OCI-LY1 (cell line): Measurements from ENCODE around the gene C16orf89.

Experiments used
- H2AFZ ChIP-seq: fragments of 200-600 bp; sonication (generic), shearing (Covaris generic); 2 replicates; pipeline ENCODE4 v1.6.0; 2014; ENCODE audit warnings: antibody characterized with exemption, mild to moderate bottlenecking, low read length
- H3F3A ChIP-seq: fragments of 200-600 bp; sonication (generic), shearing (Covaris generic); 2 replicates; pipeline ENCODE4 v1.6.0; 2014; ENCODE audit warnings: mild to moderate bottlenecking, antibody characterized with exemption, low read length, moderate library complexity; ENCODE audit not compliant: insufficient read depth
- H3K27ac ChIP-seq: fragments of 200-600 bp; sonication (generic); 2 replicates; pipeline ENCODE4 v1.5.1; 2014; ENCODE audit warnings: low read length, mixed run types, mild to moderate bottlenecking, low read depth; ENCODE audit not compliant: poor library complexity, severe bottlenecking
- H3K27me3 ChIP-seq: fragments of 200-600 bp; sonication (generic); 2 replicates; pipeline ENCODE4 v1.6.0; 2014; ENCODE audit warnings: antibody characterized with exemption, mild to moderate bottlenecking, low read length, moderate library complexity; ENCODE audit not compliant: insufficient read depth
- H3K36me3 ChIP-seq: fragments of 200-600 bp; sonication (generic); 2 replicates; pipeline ENCODE4 v1.6.1; 2014; ENCODE audit warnings: mild to moderate bottlenecking, antibody characterized with exemption, low read length, moderate library complexity, mixed read lengths; ENCODE audit not compliant: insufficient read depth
- H3K4me1 ChIP-seq: fragments of 200-600 bp; sonication (generic); 2 replicates; pipeline ENCODE4 v1.5.1; 2014; ENCODE audit warnings: mild to moderate bottlenecking, low read length, moderate library complexity; ENCODE audit not compliant: insufficient read depth, severe bottlenecking
- H3K4me2 ChIP-seq: fragments of 200-600 bp; sonication (generic), shearing (Covaris generic); 2 replicates; pipeline ENCODE4 v1.6.1; 2014; ENCODE audit warnings: low read length
- H3K4me3 ChIP-seq: fragments of 200-600 bp; sonication (generic); 2 replicates; pipeline ENCODE4 v1.5.1; 2014; ENCODE audit warnings: low read length, low read depth, mild to moderate bottlenecking, mixed read lengths; ENCODE audit not compliant: poor library complexity, severe bottlenecking
- H3K79me2 ChIP-seq: fragments of 200-600 bp; shearing (Covaris generic); 2 replicates; pipeline ENCODE4 v1.6.1; 2016; ENCODE audit warnings: mixed run types, low read length, mixed read lengths; ENCODE audit not compliant: insufficient read depth
- H3K9ac ChIP-seq: fragments of 200-600 bp; sonication (generic), shearing (Covaris generic); 2 replicates; pipeline ENCODE4 v1.6.1; 2014; ENCODE audit warnings: mild to moderate bottlenecking, low read length, mixed read lengths
- H3K9me2 ChIP-seq: fragments of 200-600 bp; sonication (generic), shearing (Covaris generic); 2 replicates; pipeline ENCODE4 v1.6.1; 2014; ENCODE audit warnings: low read depth, mild to moderate bottlenecking, low read length, mixed read lengths
- H3K9me3 ChIP-seq: fragments of 200-600 bp; shearing (Covaris generic); 2 replicates; pipeline ENCODE4 v1.6.1; 2014; ENCODE audit warnings: low read length, mixed read lengths
- H4K20me1 ChIP-seq: fragments of 200-600 bp; sonication (generic), shearing (Covaris generic); 2 replicates; pipeline ENCODE4 v1.6.0; 2016; ENCODE audit warnings: mild to moderate bottlenecking, low read length; ENCODE audit not compliant: insufficient read depth
- CTCF ChIP-seq: fragments of 200-600 bp; sonication (generic), shearing (Covaris generic); IDR thresholded peaks from 2 replicates; pipeline ENCODE4 v1.5.1; 2017; ENCODE audit warnings: mild to moderate bottlenecking, antibody characterized with exemption, low read length, moderate library complexity, mixed read lengths
- EZH2 ChIP-seq: fragments of 200-600 bp; sonication (generic), shearing (Covaris generic); IDR thresholded peaks from 2 replicates; pipeline ENCODE4 v1.8.0; 2017; ENCODE audit warnings: borderline replicate concordance, mixed run types, mild to moderate bottlenecking, antibody characterized with exemption, low read length, moderate library complexity, mixed read lengths

Gene C16orf89

GRCh38 chr16:5059386-5060072 is 6.2 kb downstream of the C16orf89 start:
- no peak overlapping the region for H2AFZ ChIP-seq
- H3F3A ChIP-seq = no peaks in the 10 kb centered on the region
- H3K36me3 ChIP-seq = no peaks in the 10 kb centered on the region
- H4K20me1 ChIP-seq = no peaks in the 10 kb centered on the region
- no peak overlapping the region for H3K4me2 ChIP-seq
- no peaks in the 10 kb centered on the region for H3K4me1 ChIP-seq
- H3K27ac ChIP-seq = no peak overlapping the region
- TF ChIP-seq EZH2 (no peak), CTCF (no peak)
- no peaks in the 10 kb centered on the region for H3K9me2 ChIP-seq
- H3K9ac ChIP-seq = no peak overlapping the region
- H3K9me3 ChIP-seq = no peaks in the 10 kb centered on the region
- no peaks in the 10 kb centered on the region for H3K27me3 ChIP-seq
- no peak overlapping the region for H3K4me3 ChIP-seq
- H3K79me2 ChIP-seq = no peaks in the 10 kb centered on the region

GRCh38 chr16:5058476-5058875 is 7.3 kb downstream of the C16orf89 start:
- Histone ChIP-seq H3K4me1 (no peaks in the 10 kb centered on the region), H2AFZ (no peak overlapping the region), H3K9me3 (no peaks in the 10 kb centered on the region), H3K36me3 (no peaks in the 10 kb centered on the region), H3K27me3 (no peaks in the 10 kb centered on the region), H4K20me1 (no peaks in the 10 kb centered on the region), H3K9ac (no peak overlapping the region), H3K4me2 (no peak overlapping the region), H3F3A (no peaks in the 10 kb centered on the region), H3K79me2 (no peaks in the 10 kb centered on the region), H3K27ac (no peak overlapping the region), H3K9me2 (no peaks in the 10 kb centered on the region), H3K4me3 (no peak overlapping the region)
- no peak for TF ChIP-seq CTCF
- no peak for TF ChIP-seq EZH2

- no peaks in the 10 kb centered on the region for H3K79me2 ChIP-seq
- H3K4me1 ChIP-seq = no peaks in the 10 kb centered on the region
- H3K4me3 ChIP-seq = no peak overlapping the region
- no peaks in the 10 kb centered on the region for H3K9me2 ChIP-seq
- no peaks in the 10 kb centered on the region for H3F3A ChIP-seq
- TF ChIP-seq EZH2 (no peak), CTCF (peak; percentile 78)
- no peak overlapping the region for H3K4me2 ChIP-seq
- no peaks in the 10 kb centered on the region for H4K20me1 ChIP-seq
- no peak overlapping the region for H3K9ac ChIP-seq
- no peaks in the 10 kb centered on the region for H3K27me3 ChIP-seq
- H3K9me3 ChIP-seq = no peaks in the 10 kb centered on the region
- H3K36me3 ChIP-seq = no peaks in the 10 kb centered on the region
- H3K27ac ChIP-seq = no peak overlapping the region
- H2AFZ ChIP-seq = no peak overlapping the region
These were observed 9.4 kb downstream of the C16orf89 start for GRCh38 chr16:5056352-5056751.
